Activated effector memory CD4-positive, alpha-beta T cell treated with Interleukin-2 at 50 U/mL for 16 hours (primary cell): Measurements from ENCODE around the gene HERC3.
A peak's percentile ranks its signal among the peaks of the same experiment; 100 is the strongest.

Experiments
- DNase-seq: peaks from one replicate; pipeline ENCODE4 v3.0.0-alpha.2; 2020

The HERC3 gene

GRCh38 chr4:88591787-88592599 is at the start of gene HERC3:
TSS of gene HERC3 (plus strand) at chr4:88592480. CDS start at chr4:88605824, 13,344 bp downstream.
- DNase-seq: peak; percentile 86

GRCh38 chr4:88549815-88550214 is 42.5 kb upstream of the HERC3 start:
- no peak for DNase-seq

- no peak for DNase-seq
These were observed 24.7 kb upstream of the HERC3 start for GRCh38 chr4:88567591-88567990.

GRCh38 chr4:88570001-88570400 is 22.3 kb upstream of the HERC3 start:
- DNase-seq: no peak

GRCh38 chr4:88573276-88573980 is 18.9 kb upstream of the HERC3 start:
- DNase-seq: no peak

GRCh38 chr4:88573995-88574394 is 18.3 kb upstream of the HERC3 start:
- no peak for DNase-seq

GRCh38 chr4:88575186-88575585 is 17.1 kb upstream of the HERC3 start:
- DNase-seq: no peak

GRCh38 chr4:88582493-88582892 is 9.8 kb upstream of the HERC3 start:
- DNase-seq: no peak

- DNase-seq: no peak
These were observed 8.4 kb upstream of the HERC3 start for GRCh38 chr4:88583631-88584470.

- no peak for DNase-seq
These were observed 7.8 kb upstream of the HERC3 start for GRCh38 chr4:88584471-88584900.

- no peak for DNase-seq
These were observed 6.4 kb upstream of the HERC3 start for GRCh38 chr4:88585917-88586316.

- DNase-seq: no peak
These were observed 5.0 kb upstream of the HERC3 start for GRCh38 chr4:88587306-88587705.

GRCh38 chr4:88592600-88593448 is 544 bp downstream of the HERC3 start:
- DNase-seq: peak; percentile 76

GRCh38 chr4:88597970-88598660 is 5.8 kb downstream of the HERC3 start:
- DNase-seq: no peak

- DNase-seq: no peak
These were observed 7.0 kb downstream of the HERC3 start for GRCh38 chr4:88599298-88599697.

GRCh38 chr4:88599714-88600113 is 7.4 kb downstream of the HERC3 start:
- no peak for DNase-seq

GRCh38 chr4:88600176-88600838 is 8.0 kb downstream of the HERC3 start:
- no peak for DNase-seq

- DNase-seq: no peak
These were observed 12.8 kb downstream of the HERC3 start for GRCh38 chr4:88604978-88605678.

GRCh38 chr4:88605736-88606135 is 13.5 kb downstream of the HERC3 start:
- no peak for DNase-seq

GRCh38 chr4:88606832-88607231 is 14.6 kb downstream of the HERC3 start:
- DNase-seq: no peak
